GM12878 (cell line): ENCODE results near the gene MYO10. TPM values are rescaled to one million over a fixed set of nuclear protein-coding genes. Genes with fewer than 3 reads are reported as not detected.

Source experiments
- ATAC-seq: fragments of 200-7000 bp; cut with Tn5 transposase; 3 replicates; pipeline ENCODE4 v1.9.1; 2020; ENCODE audit warnings: mild to moderate bottlenecking, moderate library complexity
- BruUV-seq: library from RNA; stranded (reverse); fragments of 400-500 nt; replicated peaks from 2 replicates; lab custom pipeline; 2021; lab: Mats Ljungman, UMichigan
- CTCF ChIA-PET: fragments of 300-600 bp; sonication (Branson Sonifier 250); formaldehyde crosslinking; extraction: SDS; loops from one replicate; lab custom pipeline; 2021; ENCODE audit warnings: inconsistent platforms; lab: Yijun Ruan, JAX
- POLR2A ChIA-PET: fragments of 350-600 bp; formaldehyde crosslinking; extraction: SDS; loops from one replicate; lab custom pipeline; 2021; ENCODE audit warnings: inconsistent platforms; lab: Charles Lee
- RAD21 ChIA-PET: fragments of 300-600 bp; sonication (Branson Sonifier 250); formaldehyde crosslinking; loops from one replicate; lab custom pipeline; 2023; ENCODE audit warnings: antibody characterized with exemption; ENCODE audit not compliant: unreplicated experiment; lab: Charles Lee
- SMC1A ChIA-PET: fragments of 300-600 bp; sonication (Branson Sonifier 250); formaldehyde crosslinking; loops from one replicate; lab custom pipeline; 2023; ENCODE audit not compliant: unreplicated experiment, uncharacterized antibody; lab: Charles Lee
- DNase-seq: peaks from one replicate; pipeline ENCODE4 v3.0.0-alpha.2; 2011; ENCODE audit warnings: low read depth, low spot score
- FAIRE-seq: peaks from 3 replicates; lab custom pipeline; 2011; peaks lifted over from hg19 to GRCh38; lab: Jason Lieb, UNC
- H2AFZ ChIP-seq: 2 replicates; pipeline ENCODE4 v1.6.0; 2011; ENCODE audit warnings: low read depth, low read length, control low read depth; ENCODE audit not compliant: control insufficient read depth
- H3K27ac ChIP-seq: 2 replicates; pipeline ENCODE4 v1.5.1; 2011; ENCODE audit warnings: control low read depth; ENCODE audit not compliant: control insufficient read depth, insufficient read depth
- H3K27me3 ChIP-seq, 2 experiments: replicated peaks in 1 of 2; 2 replicates each; pipeline versions ENCODE4 v1.6.0 to v1.6.1; 2011; ENCODE audit warnings: low read length in 1 of 2; ENCODE audit not compliant: control insufficient read depth in 2 of 2, insufficient read depth in 2 of 2
- H3K36me3 ChIP-seq, 2 experiments: 2 replicates each; pipeline ENCODE4 v1.5.1; 2011; ENCODE audit warnings: low read length in 1 of 2; ENCODE audit not compliant: control insufficient read depth in 2 of 2, insufficient read depth in 2 of 2
- H3K4me1 ChIP-seq: 2 replicates; pipeline ENCODE4 v1.6.1; 2011; ENCODE audit warnings: mild to moderate bottlenecking, low read length, moderate library complexity, mixed read lengths; ENCODE audit not compliant: control insufficient read depth, insufficient read depth
- H3K4me2 ChIP-seq: 2 replicates; pipeline ENCODE4 v1.6.0; 2011; ENCODE audit warnings: control low read depth; ENCODE audit not compliant: control insufficient read depth, insufficient read depth
- H3K4me3 ChIP-seq: fragments of 200-600 bp; sonication (generic); 2 replicates; pipeline ENCODE4 v1.5.1; 2016
- H3K79me2 ChIP-seq: 2 replicates; pipeline ENCODE4 v1.6.0; 2011; ENCODE audit warnings: low read length; ENCODE audit not compliant: control insufficient read depth, insufficient read depth
- H3K9ac ChIP-seq: 2 replicates; pipeline ENCODE4 v1.8.0; 2011; ENCODE audit warnings: low read length, control low read depth, mixed read lengths; ENCODE audit not compliant: control insufficient read depth, insufficient read depth
- H3K9me3 ChIP-seq: replicated peaks from 3 replicates; pipeline ENCODE4 v1.5.1; 2011; ENCODE audit warnings: mild to moderate bottlenecking, low read length; ENCODE audit not compliant: control insufficient read depth, insufficient read depth
- H4K20me1 ChIP-seq: 2 replicates; pipeline ENCODE4 v1.6.0; 2011; ENCODE audit not compliant: control insufficient read depth, insufficient read depth
- ASH2L ChIP-seq: fragments of 300-600, 200-600 bp; sonication (generic); IDR thresholded peaks from 2 replicates; pipeline ENCODE4 v1.6.1; 2017; ENCODE audit warnings: low read depth, mild to moderate bottlenecking, borderline replicate concordance
- ATF3 ChIP-seq: IDR thresholded peaks from 2 replicates; pipeline ENCODE4 v1.6.1; 2011; ENCODE audit warnings: low read depth, mild to moderate bottlenecking, low read length, moderate library complexity, borderline replicate concordance; ENCODE audit errors: extremely low read depth
- GABPA ChIP-seq: IDR thresholded peaks from 2 replicates; pipeline ENCODE4 v1.6.1; 2014; ENCODE audit warnings: antibody characterized with exemption, low read depth, mild to moderate bottlenecking, inconsistent platforms
- HSF1 ChIP-seq: fragments of 150-350 bp; IDR thresholded peaks from 2 replicates; pipeline ENCODE4 v1.6.1; 2014; ENCODE audit warnings: mild to moderate bottlenecking, low read depth, low read length
- NR2C1 ChIP-seq: fragments of 450-650 bp; IDR thresholded peaks from 2 replicates; pipeline ENCODE4 v1.6.1; 2017; ENCODE audit warnings: antibody characterized with exemption, mild to moderate bottlenecking, moderate library complexity
- POLR2AphosphoS5 ChIP-seq: IDR thresholded peaks from 2 replicates; pipeline ENCODE4 v1.6.1; 2011; ENCODE audit warnings: mild to moderate bottlenecking, low read length, inconsistent platforms
- RBBP5 ChIP-seq: fragments of 200-600 bp; sonication (generic); conservative IDR thresholded peaks from 2 replicates; pipeline ENCODE4 v1.6.1; 2016
- RUNX3 ChIP-seq: IDR thresholded peaks from 2 replicates; pipeline ENCODE4 v1.6.1; 2012; ENCODE audit warnings: low read length, inconsistent platforms
- SIX5 ChIP-seq: IDR thresholded peaks from 2 replicates; pipeline ENCODE4 v1.6.1; 2011; ENCODE audit warnings: mild to moderate bottlenecking, low read depth, low read length, moderate library complexity; ENCODE audit not compliant: severe bottlenecking
- SPI1 ChIP-seq: IDR thresholded peaks from 2 replicates; pipeline ENCODE4 v1.6.1; 2011; ENCODE audit warnings: low read depth, mild to moderate bottlenecking, low read length, moderate library complexity, borderline replicate concordance; ENCODE audit not compliant: insufficient read depth
- WGBS: methylation state at CpG from one replicate; pipeline ENCODE4 v1.1.6; 2016; ENCODE audit warnings: low lambda C conversion rate; ENCODE audit not compliant: insufficient replicate concordance, insufficient coverage; ENCODE audit errors: missing lambda C conversion rate; 5-methylcytosine and 5-hydroxymethylcytosine counted together
- in situ Hi-C: fragments of 300-500 bp; cut with MboI; formaldehyde crosslinking; loops from 9 replicates; pipeline ENCODE4 v1.14.3; 2018; ENCODE audit warnings: mixed read lengths
- intact Hi-C: fragments of 100-400 bp; cut with micrococcal nuclease; formaldehyde crosslinking; loops from one replicate; pipeline ENCODE4 v1.14.2; 2022; ENCODE audit not compliant: unreplicated experiment
- polyA plus RNA-seq, 11 experiments: library from polyadenylated mRNA; depleted of rRNA in 4 of 11; unstranded in 6 of 11; stranded (reverse) in 5 of 11; fragments of >200 nt; fragmentation: Nextera tagmentation in 4 of 11; fragmentation: Illumina TruSeq in 1 of 11; extraction: Ambion mirVana in 4 of 11; extraction: Trizol in 1 of 11; gene quantifications; 1 replicate in 1 of 11; 2 replicates in 10 of 11; pipeline versions ENCODE4 v1.2.1 to v1.2.3, GENCODE V29; 2011 to 2016; ENCODE audit warnings: inconsistent platforms in 2 of 11, missing spikeins in 2 of 11, low read depth in 1 of 11
- total RNA-seq, 4 experiments: library from RNA; depleted of rRNA in 3 of 4; stranded (reverse); fragments of >200 nt in 3 of 4; fragmentation: Illumina TruSeq in 1 of 4; extraction: Trizol in 1 of 4; gene quantifications; 2 replicates each; pipeline versions ENCODE4 v1.2.1 to v1.2.3, GENCODE V29; 2013 to 2021

MYO10 gene
- total and polyA plus RNA-seq, 10 of the 15 experiments (the other 5 are each of a cell fraction or from before 2014, with no cell fraction given), result 0.02 to 0.77 (median 0.17) TPM

GRCh38 chr5:16856531-16856930 lies 79.6 kb downstream of the MYO10 start:
- CTCF ChIA-PET, result no interaction called here
- no peaks in the 10 kb centered on the region for H3K4me1 ChIP-seq
- no peaks in the 10 kb centered on the region for H3K79me2 ChIP-seq
- H4K20me1 ChIP-seq, result no peaks in the 10 kb centered on the region
- POLR2A ChIA-PET, result no interaction called here
- ATAC-seq, result no peak
- RAD21 ChIA-PET, result no interaction called here
- no peak overlapping the region for H3K9ac ChIP-seq
- no peak overlapping the region for H3K4me2 ChIP-seq
- no peak overlapping the region for H3K27ac ChIP-seq
- no peaks in the 10 kb centered on the region; the same call in 1 of the 3 replicates for H3K9me3 ChIP-seq
- in situ Hi-C loops, result no loop called here
- no peaks in the 10 kb centered on the region for H3K27me3 ChIP-seq
- H2AFZ ChIP-seq, result no peak overlapping the region
- no peak overlapping the region for H3K4me3 ChIP-seq
- no TSS peak for BruUV-seq
- SMC1A ChIA-PET, result no interaction called here
- intact Hi-C loops, result no loop called here
- DNase-seq, result no peak
- FAIRE-seq, result no peak
- 48% methylated on average over 5 of the region's 5 CpGs for WGBS
- H3K36me3 ChIP-seq, result no peaks in the 10 kb centered on the region
- no peak for TF ChIP-seq RUNX3
- no peak for TF ChIP-seq HSF1
- no peak for TF ChIP-seq ASH2L
- TF ChIP-seq RBBP5, result no peak
- no peak for TF ChIP-seq POLR2AphosphoS5
- no peak for TF ChIP-seq SIX5
- no peak for TF ChIP-seq GABPA
- TF ChIP-seq ATF3, result no peak
- TF ChIP-seq NR2C1, result no peak
- TF ChIP-seq SPI1, result no peak
